Ramos (cell line): Measurements from ENCODE around the gene ERGIC1.

Experiments
- in situ Hi-C: fragments of 300-500 bp; cut with MboI; formaldehyde crosslinking; loops from one replicate; pipeline ENCODE4 v1.14.3; 2022; ENCODE audit warnings: low sequenced_read_pairs; ENCODE audit not compliant: unreplicated experiment

Gene ERGIC1

DNA sequence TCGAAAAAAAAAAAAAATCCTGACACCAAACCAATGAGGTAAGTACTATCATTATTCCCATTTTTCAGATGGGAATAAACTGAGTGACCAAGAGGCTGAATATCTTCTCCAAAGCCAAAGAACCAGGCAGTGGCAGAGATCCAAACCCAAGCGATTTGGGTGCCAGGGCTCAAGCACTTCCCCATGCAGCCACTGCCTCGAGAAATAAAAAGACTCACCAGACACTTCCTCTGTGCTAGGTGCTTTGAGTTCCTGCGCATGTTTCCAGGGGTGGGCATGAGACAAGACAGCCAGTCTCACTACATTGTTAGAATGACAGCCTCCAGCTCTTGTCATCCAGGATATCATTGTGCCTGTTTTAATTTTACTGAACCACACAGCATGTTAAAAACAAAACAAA, 122.9 kb downstream of the ERGIC1 start:
- in situ Hi-C loops = loop anchor here (25.0 kb wide), 1 partner anchor 605 kb away; no protein-coding TSS in a partner anchor

DNA sequence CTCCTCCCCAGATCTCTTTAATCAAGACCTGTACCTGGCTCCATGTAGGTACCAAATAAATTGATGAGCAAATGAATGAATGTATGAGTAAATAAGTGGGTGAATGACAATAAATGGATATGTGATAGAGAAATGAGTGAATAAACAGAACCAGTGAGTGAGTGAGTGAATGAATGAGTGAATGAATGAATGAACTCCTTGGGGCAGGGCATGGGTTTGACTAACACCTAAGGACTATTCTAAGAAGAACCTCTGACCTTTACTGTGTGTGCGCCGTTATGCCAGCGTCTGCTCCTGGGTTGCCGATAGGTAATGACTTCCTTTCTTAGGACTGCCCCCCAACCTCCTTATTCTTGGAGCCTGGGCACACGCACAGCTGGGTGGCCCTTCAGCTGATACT, 123.4 kb downstream of the ERGIC1 start:
- in situ Hi-C loops = loop anchor here (25.0 kb wide), 1 partner anchor 605 kb away; no protein-coding TSS in a partner anchor

DNA sequence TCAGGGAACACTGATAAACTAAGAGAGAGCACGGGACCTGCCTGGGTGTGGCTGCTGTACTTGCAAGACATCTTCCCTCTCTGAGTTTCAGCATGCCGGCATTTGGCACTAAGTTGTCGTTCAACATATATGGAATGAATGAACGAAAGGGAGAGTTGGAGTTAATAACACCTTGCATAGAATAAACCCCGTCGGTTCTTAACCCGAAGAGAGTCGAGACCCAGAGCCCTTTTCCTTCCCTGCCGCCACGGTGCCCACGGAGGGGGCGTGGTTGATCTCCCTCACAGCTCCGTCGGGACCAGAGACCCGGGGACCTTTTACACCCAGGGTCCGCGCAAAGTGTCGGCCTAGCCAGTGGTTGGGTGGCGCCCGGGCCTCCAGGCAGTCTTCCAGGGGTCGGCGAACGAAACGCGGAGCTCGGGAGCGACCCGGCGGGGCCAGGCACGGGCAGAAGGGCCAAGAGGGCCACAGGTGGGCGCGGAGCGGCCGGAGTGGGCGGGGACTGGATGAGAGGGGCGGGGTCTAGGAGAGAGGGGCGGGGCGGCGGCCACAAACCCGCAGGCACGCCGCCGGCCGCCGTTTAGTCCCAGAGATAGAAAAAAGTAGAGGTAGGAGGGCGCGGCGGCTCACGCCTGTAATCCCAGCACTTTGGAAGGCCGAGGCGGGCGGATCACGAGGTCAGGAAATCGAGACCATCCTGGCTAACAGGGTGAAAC, 124.4 kb downstream of the ERGIC1 start:
- in situ Hi-C loops = loop anchor here (25.0 kb wide), 1 partner anchor 604 kb away; no protein-coding TSS in a partner anchor

DNA sequence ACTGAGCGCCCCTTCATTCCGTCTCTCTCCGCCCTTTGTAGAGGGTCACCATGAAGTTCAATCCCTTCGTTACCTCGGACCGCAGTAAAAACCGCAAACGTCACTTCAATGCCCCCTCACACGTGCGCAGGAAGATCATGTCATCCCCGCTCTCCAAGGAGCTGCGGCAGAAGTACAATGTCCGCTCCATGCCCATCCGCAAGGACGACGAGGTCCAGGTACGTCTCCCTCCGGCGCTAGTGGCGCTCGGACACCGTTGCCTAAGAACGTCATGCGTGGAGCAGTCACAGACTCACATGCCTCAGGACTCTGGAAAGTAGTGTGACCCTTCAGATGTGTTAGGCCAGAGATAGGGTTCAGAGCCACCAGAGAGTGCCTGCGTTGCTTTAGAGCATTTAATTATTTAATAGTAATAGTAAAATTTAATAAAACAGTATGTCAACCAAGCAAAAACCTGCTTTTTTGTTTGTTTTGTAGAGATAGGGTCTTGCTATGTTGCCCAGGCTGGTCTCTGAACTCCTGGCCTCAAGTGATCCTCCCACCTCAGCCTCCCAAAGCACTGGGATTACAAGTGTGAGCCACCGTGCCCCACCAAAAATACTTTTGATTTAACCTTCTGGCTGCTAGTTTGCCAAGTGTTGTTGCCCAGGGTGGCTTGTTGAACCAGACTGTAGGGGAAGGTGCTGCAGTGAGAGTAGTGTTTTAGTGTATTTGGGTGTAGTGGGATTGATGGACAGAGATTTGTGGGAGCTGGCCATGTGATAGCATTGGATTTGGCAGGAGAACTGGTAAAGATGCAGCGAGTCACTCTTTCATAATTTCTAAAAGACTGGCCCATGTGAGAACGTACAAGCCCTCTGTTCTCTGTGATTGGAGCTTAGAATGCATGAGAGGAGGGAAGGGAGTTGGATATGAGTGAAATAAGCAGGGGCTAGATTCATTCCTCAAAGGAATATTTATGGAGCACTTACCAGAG, 126.1 kb downstream of the ERGIC1 start:
- in situ Hi-C loops = loop anchor here (25.0 kb wide), 1 partner anchor 602 kb away; no protein-coding TSS in a partner anchor

DNA sequence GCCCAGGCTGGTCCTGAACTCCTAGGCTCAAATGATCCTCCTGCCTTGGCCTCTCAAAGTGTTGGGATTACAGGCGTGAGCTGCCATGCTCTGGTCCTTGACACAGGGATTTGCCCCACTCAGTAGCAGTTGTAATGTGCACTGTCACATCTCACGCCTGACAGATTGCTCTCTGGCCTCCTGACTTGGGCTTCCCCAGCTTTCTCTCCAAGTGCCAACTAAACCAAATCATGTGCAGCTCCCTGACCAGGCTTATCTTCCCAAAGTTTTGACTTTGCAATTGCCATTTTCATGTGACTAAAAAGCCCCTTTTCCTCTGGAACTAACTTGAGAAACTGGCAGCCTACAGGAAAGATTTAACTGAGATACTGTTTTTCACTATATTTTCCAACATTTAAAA, 135.9 kb downstream of the ERGIC1 start:
- in situ Hi-C loops = loop anchor here (25.0 kb wide), 1 partner anchor 592 kb away; no protein-coding TSS in a partner anchor

DNA sequence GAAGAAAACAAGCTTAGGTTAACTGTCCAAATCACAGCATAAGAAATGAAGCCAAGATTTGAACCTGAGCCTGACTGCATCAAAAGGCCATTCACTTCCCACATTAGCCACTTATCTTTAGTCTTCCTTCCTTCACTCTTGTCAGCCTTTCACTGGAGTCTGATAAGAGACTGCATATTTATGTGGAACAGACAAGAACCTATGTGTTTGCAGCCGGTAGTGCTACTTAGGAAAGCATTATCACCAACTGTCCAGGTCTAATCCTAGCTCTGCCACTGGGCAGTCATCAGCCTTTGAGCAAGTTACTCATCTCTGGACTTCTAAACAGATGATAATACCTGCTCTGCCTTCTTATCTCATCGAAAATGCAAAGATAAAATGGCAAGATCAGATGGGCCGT, 137.4 kb downstream of the ERGIC1 start:
- in situ Hi-C loops = loop anchor here (25.0 kb wide), 1 partner anchor 591 kb away; no protein-coding TSS in a partner anchor

DNA sequence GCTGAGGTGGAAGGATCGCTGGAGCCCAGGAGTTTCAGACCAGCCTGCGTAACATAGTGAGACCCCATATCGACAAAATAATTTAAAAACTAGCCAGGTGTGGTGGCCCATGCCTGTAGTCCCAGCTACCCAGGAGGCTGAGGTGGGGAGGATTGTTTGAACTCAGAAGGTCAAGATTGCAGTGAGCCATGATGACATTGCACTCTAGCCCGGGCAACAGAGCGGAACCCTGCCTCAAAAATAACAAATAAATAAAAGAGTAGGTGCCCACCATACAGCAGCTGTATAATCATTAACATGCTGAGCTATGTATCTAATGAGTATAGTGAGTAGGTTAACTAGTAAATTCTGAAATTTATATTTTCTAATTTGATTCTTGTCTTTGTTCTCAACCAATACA, 138.5 kb downstream of the ERGIC1 start:
- in situ Hi-C loops = loop anchor here (25.0 kb wide), 1 partner anchor 590 kb away; no protein-coding TSS in a partner anchor

DNA sequence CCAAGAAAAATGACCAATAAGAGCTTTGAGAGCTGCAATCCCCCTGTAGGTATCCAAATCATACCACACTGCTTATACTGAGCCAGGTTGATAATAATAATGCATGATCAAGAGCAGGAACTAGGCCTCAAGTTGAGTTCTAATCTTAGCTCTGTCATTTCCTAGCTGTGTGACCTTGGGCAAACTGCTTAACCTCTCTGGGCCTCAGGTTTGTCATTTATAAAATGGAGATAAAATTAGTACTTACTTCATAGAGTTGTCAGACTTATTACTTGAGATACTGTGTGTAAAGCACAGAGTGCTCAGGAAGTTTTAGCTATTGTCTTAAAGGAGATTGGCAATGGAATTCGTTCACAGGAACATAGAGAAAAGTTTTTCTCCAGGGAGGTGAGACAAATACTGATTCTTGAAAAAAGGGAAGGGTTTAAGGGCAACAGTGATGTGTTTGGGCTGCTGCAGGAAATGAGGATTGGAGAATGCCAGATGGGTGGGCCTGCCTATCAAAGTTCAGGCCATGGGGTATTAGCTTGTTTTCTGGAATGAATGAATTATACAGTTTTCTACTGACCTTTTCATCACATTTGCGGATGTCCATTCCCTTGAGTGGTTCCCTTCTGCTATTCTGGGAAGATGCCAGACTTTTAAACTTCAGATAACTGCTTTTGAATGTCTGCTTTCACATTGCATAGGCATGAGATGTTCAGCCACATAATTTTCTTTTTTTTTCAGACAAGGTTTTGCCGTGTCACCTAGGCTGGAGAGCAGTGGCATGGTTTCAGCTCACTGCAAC, 139.3 kb downstream of the ERGIC1 start:
- in situ Hi-C loops = loop anchor here (25.0 kb wide), 1 partner anchor 589 kb away; no protein-coding TSS in a partner anchor

DNA sequence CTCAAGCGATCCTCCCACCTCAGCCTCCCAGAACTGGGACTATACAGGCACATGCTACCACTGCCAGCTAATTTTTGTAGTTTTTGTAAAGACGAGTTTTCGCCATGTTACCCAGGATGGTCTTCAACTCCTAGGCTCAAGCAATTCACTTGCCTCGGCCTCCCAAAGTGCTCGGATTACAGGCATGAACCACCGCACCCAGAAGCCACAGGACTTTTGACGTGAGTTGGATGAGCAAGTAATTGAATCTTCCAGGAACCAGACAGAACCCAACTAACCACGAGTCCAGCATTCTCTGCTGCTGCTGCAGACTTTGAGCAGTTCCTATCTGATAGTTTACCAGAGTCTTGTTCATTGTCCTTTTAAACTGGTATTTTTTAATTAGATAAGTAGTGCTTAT, 139.9 kb downstream of the ERGIC1 start:
- in situ Hi-C loops = loop anchor here (25.0 kb wide), 1 partner anchor 588 kb away; no protein-coding TSS in a partner anchor

DNA sequence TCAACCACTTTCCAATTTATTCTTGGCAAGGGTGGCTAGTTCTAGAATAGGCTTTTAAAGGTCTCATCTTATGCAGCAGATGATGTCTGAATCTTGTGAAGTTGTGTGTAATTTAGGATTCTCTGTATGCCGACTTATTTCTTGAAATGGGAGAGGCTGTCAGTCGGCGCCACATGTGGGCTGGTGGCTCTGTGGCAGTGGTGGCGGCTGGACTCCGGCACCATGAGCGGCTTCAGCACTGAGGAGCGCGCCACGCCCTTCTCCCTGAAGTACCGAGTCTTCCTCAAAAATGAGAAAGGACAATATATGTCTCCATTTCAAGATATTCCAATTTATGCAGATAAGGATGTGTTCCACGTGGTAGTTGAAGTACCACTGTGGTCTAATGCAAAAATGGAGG, 141.2 kb downstream of the ERGIC1 start:
- in situ Hi-C loops = no loop called here

DNA sequence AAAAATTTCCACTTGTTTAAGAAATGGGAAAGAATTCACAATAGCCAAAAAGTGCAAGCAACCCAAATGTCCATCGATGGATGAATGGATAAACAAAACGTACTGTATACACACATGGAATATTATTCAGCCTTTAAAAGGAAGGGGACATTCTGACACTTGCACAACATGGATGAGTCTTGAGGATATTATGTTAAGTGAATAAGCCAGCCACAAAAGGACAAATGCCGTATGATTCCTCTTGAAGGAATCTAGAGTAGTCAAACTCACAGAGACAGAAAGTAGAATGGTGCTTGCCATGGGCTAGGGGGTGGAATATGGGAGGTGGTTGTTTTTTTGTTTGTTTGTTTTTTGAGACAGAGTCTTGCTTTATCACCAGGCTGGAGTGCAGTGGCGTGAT, 145.7 kb downstream of the ERGIC1 start:
- in situ Hi-C loops = loop anchor here (5.0 kb wide), 1 partner anchor 163 kb away; the partner anchor contains the start of gene BNIP1

DNA sequence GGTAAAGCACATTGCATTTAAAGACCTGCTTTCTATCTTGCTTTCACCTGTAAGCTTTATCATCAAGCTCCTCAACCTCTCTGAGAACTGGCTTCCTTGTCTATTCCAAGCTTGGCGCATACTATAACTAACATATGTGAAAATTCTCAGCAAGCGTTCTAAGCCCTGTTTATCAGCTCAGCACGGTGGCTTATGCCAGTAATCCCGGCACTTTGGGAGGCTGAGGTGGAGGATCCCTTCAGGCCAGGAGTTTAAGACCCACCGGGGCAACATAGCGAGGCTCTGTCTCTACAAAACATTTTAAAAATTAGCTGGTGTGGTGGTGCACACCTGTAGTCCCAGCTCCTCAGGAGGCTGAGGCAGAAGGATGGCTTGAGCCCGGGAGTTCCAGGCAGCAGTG, 147.9 kb downstream of the ERGIC1 start:
- in situ Hi-C loops = loop anchor here (5.0 kb wide), 1 partner anchor 160 kb away; the partner anchor contains the start of gene BNIP1

DNA sequence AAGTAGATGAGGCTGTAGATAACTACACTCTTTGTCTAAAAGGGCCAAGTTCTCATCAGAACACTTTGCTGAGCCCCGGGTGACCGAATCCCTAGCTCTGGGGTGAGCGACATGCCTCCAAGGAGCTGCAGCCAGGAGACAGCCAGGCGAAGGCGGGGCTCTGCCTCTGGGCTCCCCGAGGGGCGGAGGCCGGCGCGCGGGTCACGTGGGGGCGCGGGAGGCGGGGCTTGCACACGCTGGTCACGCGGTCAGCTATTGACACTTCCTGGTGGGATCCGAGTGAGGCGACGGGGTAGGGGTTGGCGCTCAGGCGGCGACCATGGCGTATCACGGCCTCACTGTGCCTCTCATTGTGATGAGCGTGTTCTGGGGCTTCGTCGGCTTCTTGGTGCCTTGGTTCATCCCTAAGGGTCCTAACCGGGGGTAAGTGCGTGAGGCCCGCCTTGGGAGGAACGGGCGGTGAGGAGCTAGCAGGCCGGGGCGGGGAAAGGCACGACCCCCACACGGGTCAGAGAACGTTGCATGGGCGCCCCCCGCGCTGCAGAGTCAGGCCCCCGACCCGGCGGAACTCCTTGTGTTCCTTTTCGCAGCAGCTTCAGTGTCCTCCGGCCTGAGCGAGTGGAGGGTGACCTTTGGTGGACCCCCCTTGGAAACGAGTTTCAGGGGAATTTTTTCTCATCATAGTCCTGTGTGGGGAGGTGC, 149.6 kb downstream of the ERGIC1 start, which contains the start of gene ATP6V0E1:
Gene ATP6V0E1 (plus strand): TSS at position 230 of the 702 bp plus-strand sequence. CDS start 90 bp downstream, at position 320.
- in situ Hi-C loops = loop anchor here (5.0 kb wide), 1 partner anchor 159 kb away; the partner anchor contains the start of gene BNIP1

DNA sequence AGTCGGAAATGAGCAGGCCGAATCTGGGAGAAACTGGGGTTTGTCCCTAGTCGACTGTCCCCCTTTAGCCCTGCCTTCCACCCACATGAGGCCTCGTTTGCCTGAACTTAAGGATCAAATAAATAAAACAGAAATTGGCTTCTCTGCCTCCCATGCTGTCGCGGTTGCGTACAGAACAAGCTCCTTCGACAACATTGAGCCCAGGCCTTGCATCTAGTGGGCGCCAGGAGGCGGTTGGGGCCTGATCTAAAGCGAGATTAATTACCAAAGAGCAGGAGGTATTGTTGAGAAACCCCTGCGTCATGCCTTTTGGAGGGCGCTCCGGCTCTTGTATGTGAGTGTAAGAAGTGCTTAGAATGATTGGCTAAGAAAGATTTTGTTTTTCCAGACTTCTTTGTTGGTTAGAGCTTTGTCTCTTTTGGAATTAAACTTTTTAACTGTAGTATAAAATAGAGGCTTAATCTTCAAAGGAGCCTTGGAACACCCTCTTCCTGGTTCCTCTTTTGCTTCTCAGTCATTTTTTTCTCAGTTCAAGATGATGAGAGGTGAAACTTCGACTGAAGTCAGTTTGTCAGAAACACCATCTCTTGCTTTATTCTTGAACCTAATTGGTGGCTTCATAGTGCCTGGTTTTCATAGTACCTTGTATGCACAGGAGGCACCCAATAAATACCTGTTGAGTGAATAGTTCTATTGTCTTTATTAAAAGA, 150.3 kb downstream of the ERGIC1 start:
- in situ Hi-C loops = loop anchor here (5.0 kb wide), 1 partner anchor 158 kb away; the partner anchor contains the start of gene BNIP1

DNA sequence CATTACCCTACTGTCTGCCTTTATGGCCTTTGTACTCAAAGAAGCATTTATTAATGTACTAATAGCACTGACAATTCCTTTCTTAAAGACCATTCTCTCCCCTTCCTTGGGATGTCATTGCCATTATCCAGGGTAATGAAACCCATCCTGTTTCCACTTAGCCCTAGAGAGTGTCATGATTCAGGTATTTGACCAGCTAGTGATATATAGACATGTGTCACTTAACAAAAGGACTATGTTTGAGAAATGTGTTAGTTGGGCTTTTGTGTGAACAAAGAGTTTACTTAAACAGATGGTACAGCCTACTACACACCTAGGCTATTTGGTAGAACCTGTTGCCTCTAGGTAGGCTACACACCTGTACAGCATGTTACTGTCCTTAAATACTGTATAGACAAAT, 151.5 kb downstream of the ERGIC1 start:
- in situ Hi-C loops = no loop called here

DNA sequence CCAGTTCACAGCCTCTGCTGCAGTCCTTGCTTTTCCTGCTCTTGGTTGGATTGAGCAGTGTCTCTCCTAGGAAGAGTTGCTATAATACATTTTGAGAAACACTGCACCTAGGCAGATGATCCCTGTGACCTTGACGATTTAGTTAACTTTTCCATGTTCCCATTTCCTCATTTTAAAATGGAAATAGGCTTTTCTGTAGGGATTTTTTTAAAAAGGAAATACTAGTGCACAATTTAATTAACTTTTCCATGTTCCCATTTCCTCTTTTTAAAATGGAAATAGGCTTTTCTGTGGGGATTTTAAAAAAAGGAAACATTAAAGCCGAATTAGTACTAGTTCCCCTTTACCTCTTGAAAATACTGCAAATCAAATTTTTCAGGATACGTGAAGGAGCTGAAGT, 154.2 kb downstream of the ERGIC1 start:
- in situ Hi-C loops = no loop called here

DNA sequence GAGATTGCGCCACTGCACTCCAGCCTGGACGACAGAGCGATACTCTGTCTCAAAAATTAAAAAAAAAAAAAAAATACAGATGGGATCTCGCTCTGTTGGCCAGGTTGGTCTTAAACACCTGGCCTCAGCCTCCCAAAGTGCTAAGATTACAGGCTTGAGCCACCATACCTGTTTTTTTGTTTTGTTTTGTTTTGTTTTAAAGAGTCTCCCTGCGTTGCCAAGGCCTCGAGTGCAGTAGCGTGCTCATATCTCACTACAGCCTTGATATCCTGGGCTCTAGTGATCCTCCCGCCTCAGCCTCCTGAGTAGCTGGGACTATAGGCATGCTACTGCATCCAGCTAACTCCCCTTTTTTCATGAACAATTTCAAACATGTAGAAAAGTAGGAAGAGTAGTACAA, 156.7 kb downstream of the ERGIC1 start:
- in situ Hi-C loops = no loop called here

DNA sequence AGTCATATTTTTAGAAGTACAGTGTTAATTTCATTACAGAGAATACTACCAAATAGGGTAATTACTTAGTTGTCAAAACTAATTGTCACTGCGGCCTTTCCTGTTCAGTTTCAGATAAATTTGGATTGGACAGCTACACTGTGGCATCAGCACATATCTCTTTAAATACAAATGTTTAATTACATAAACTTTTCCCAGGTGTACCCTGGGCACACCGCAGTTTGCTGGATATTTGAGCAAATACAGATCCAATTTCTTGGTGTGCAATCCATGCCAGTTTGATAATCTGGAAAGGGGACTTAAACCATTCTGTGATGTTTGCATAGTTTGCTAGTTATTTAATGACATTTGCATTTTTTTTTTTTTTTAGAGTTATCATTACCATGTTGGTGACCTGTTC, 160.4 kb downstream of the ERGIC1 start:
- in situ Hi-C loops = no loop called here
